Natural killer cell (primary cell): ENCODE measurements around the gene LZTR1. TPM values are rescaled to one million over a fixed set of nuclear protein-coding genes. Genes with fewer than 3 reads are reported as not detected.
A peak's percentile ranks its signal among the peaks of the same experiment; 100 is the strongest.
"Not testable (repeated sequence)": the region's sequence is repeated elsewhere in the genome, so short reads cannot be mapped to it uniquely, and the experiment has no call there.

Experiments used
- ATAC-seq, 3 donors: fragments of 150-1000 bp in 2 of 3; fragments of 200-7000 bp in 1 of 3; cut with Tn5 transposase; 1 replicate in 1 of 3; 2 replicates in 2 of 3; pipeline ENCODE4 v1.10.0; 2021; ENCODE audit warnings: mild to moderate bottlenecking in 2 of 3, moderate library complexity in 2 of 3
- DNase-seq, 2 donors: peaks; one replicate each; pipeline versions ENCODE4 v3.0.0 to v3.0.0-alpha.2; 2013 to 2021; ENCODE audit warnings: mixed read lengths in 1 of 2
- H3K27ac ChIP-seq: one replicate; pipeline ENCODE4 v1.5.1; 2013; ENCODE audit warnings: mild to moderate bottlenecking, low read length
- H3K27me3 ChIP-seq: one replicate; pipeline ENCODE4 v1.6.1; 2013; ENCODE audit warnings: low read length; ENCODE audit not compliant: control insufficient read depth, insufficient read depth
- H3K36me3 ChIP-seq: one replicate; pipeline ENCODE4 v1.6.1; 2013; ENCODE audit warnings: low read length; ENCODE audit not compliant: control insufficient read depth, insufficient read depth
- H3K4me1 ChIP-seq: one replicate; pipeline ENCODE4 v1.6.1; 2013; ENCODE audit warnings: low read length; ENCODE audit not compliant: control insufficient read depth, insufficient read depth
- H3K4me3 ChIP-seq: one replicate; pipeline ENCODE4 v1.5.1; 2013; ENCODE audit warnings: low read length
- H3K9me3 ChIP-seq: one replicate; pipeline ENCODE4 v1.6.1; 2013; ENCODE audit warnings: low read length; ENCODE audit not compliant: control insufficient read depth, insufficient read depth
- H3K27ac Mint-ChIP-seq, 2 donors: one replicate each; pipeline ENCODE4 v1.8.0; 2022; ENCODE audit warnings: mild to moderate bottlenecking in 2 of 2, mixed read lengths in 2 of 2, moderate library complexity in 1 of 2
- H3K27me3 Mint-ChIP-seq, 2 donors: one replicate each; pipeline ENCODE4 v1.8.0; 2022; ENCODE audit warnings: low read depth in 2 of 2, mixed read lengths in 2 of 2
- H3K36me3 Mint-ChIP-seq: one replicate; pipeline ENCODE4 v1.8.0; 2022; ENCODE audit warnings: mixed read lengths
- H3K4me1 Mint-ChIP-seq, 2 donors: one replicate each; pipeline ENCODE4 v1.8.0; 2022; ENCODE audit warnings: mixed read lengths in 2 of 2
- H3K4me3 Mint-ChIP-seq: one replicate; pipeline ENCODE4 v1.8.0; 2022; ENCODE audit warnings: mild to moderate bottlenecking, moderate library complexity, mixed read lengths
- H3K9me3 Mint-ChIP-seq, 2 donors: one replicate each; pipeline ENCODE4 v1.8.0; 2022; ENCODE audit warnings: mixed read lengths in 2 of 2
- WGBS: methylation state at CpG from one replicate; pipeline ENCODE4 v1.1.7; 2013; ENCODE audit warnings: missing lambda C conversion rate; ENCODE audit not compliant: insufficient coverage; 5-methylcytosine and 5-hydroxymethylcytosine counted together
- intact Hi-C: fragments of 100-400 bp; cut with micrococcal nuclease; formaldehyde crosslinking; loops from one replicate; pipeline ENCODE4 v1.14.2; 2022
- total RNA-seq, 4 donors: library from RNA; stranded (reverse); fragments of 120-200 nt in 1 of 4; gene quantifications; one replicate each; pipeline versions ENCODE4 v1.2.3 to v1.2.4, GENCODE V29; 2013 to 2022
- TF ChIP-seq, protein P1 (sequence below): fragments of 200-600 bp; IDR thresholded peaks from one replicate; pipeline ENCODE4 v1.8.0; 2022; ENCODE audit warnings: antibody characterized with exemption

Gene LZTR1
- total RNA-seq, 3 donors from 2014 or later (not counting 1 experiment from before 2014, with no cell fraction given) = 71.9 to 85.0 (median 82.0) TPM

DNA sequence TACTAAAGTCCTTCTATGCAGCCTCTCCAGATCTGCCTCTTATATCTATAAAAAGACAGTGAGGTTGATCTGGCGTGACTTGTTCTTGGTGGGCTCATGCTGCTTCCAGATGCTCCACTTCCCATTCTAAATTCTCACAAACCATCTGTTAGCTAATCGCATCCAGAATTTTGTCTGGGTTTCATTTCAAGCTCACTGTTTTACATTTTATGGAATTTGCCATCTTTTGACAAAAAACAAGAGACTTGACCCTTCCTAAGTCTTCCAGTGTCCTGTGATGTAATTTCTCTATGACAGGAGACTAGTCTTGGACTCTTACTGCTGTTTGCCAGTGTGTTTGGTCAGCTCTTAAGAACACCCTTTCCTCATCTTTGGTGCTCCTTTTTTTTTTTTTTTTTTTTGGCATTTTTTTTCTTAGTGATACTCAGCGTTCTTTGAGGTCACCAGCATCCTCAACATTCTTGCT lies 41.9 kb upstream of the LZTR1 start:
- H3K4me1 Mint-ChIP-seq = peaks cover 73 to 76% of the 10 kb centered on the region in 2 donors
- H3K36me3 Mint-ChIP-seq = no peaks in the 10 kb centered on the region
- H3K4me3 Mint-ChIP-seq = no peak overlapping the region
- no peak for DNase-seq
- intact Hi-C loops = no loop called here
- H3K27ac Mint-ChIP-seq = peak overlapping the region in 1 of 2 donors; percentile 12
- H3K36me3 ChIP-seq = peaks cover 12% of the 10 kb centered on the region
- no peaks in the 10 kb centered on the region for H3K9me3 ChIP-seq
- H3K27me3 ChIP-seq = no peaks in the 10 kb centered on the region
- no peaks in the 10 kb centered on the region for H3K27me3 Mint-ChIP-seq
- no peak overlapping the region for H3K4me3 ChIP-seq
- WGBS = 93% methylated on average over 2 of the region's 3 CpGs
- no peak for ATAC-seq
- TF ChIP-seq, protein P1, sequence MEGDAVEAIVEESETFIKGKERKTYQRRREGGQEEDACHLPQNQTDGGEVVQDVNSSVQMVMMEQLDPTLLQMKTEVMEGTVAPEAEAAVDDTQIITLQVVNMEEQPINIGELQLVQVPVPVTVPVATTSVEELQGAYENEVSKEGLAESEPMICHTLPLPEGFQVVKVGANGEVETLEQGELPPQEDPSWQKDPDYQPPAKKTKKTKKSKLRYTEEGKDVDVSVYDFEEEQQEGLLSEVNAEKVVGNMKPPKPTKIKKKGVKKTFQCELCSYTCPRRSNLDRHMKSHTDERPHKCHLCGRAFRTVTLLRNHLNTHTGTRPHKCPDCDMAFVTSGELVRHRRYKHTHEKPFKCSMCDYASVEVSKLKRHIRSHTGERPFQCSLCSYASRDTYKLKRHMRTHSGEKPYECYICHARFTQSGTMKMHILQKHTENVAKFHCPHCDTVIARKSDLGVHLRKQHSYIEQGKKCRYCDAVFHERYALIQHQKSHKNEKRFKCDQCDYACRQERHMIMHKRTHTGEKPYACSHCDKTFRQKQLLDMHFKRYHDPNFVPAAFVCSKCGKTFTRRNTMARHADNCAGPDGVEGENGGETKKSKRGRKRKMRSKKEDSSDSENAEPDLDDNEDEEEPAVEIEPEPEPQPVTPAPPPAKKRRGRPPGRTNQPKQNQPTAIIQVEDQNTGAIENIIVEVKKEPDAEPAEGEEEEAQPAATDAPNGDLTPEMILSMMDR = no peak
- no peak overlapping the region for H3K27ac ChIP-seq
- no peaks in the 10 kb centered on the region for H3K9me3 Mint-ChIP-seq
- peaks cover 15% of the 10 kb centered on the region for H3K4me1 ChIP-seq

GRCh38 chr22:20940904-20941385 lies 41.2 kb upstream of the LZTR1 start:
- peaks cover 15% of the 10 kb centered on the region for H3K4me1 ChIP-seq
- no peak overlapping the region for H3K4me3 ChIP-seq
- no peak for ATAC-seq
- DNase-seq = no peak
- H3K9me3 ChIP-seq = no peaks in the 10 kb centered on the region
- TF ChIP-seq, protein P1 = no peak
- Mint-ChIP-seq H3K4me3 (peak overlapping the region; percentile 40), H3K27ac (peak overlapping the region; percentile 12 to 51), H3K9me3 (no peaks in the 10 kb centered on the region), H3K36me3 (no peaks in the 10 kb centered on the region), H3K4me1 (peaks cover 80 to 83% of the 10 kb centered on the region in 2 donors), H3K27me3 (no peaks in the 10 kb centered on the region)
- 97% methylated on average over 4 of the region's 4 CpGs for WGBS
- no peaks in the 10 kb centered on the region for H3K27me3 ChIP-seq
- H3K27ac ChIP-seq = no peak overlapping the region
- intact Hi-C loops = no loop called here
- peaks cover 11% of the 10 kb centered on the region for H3K36me3 ChIP-seq

GRCh38 chr22:20942203-20942902 lies 39.7 kb upstream of the LZTR1 start:
- WGBS = 97% methylated on average over 7 of the region's 7 CpGs
- H3K4me1 Mint-ChIP-seq = peaks cover 86 to 88% of the 10 kb centered on the region in 2 donors
- H3K27ac ChIP-seq = not testable (repeated sequence)

GRCh38 chr22:20943104-20943933 lies 38.8 kb upstream of the LZTR1 start:
- H3K36me3 Mint-ChIP-seq = no peaks in the 10 kb centered on the region
- Histone ChIP-seq H3K4me1 (peaks cover 8% of the 10 kb centered on the region), H3K4me3 (no peak overlapping the region), H3K27ac (no peak overlapping the region), H3K27me3 (no peaks in the 10 kb centered on the region), H3K36me3 (no peaks in the 10 kb centered on the region), H3K9me3 (no peaks in the 10 kb centered on the region)
- WGBS = 87% methylated on average over 7 of the region's 8 CpGs
- no peak overlapping the region for H3K4me3 Mint-ChIP-seq
- H3K4me1 Mint-ChIP-seq = peaks cover 79 to 81% of the 10 kb centered on the region in 2 donors
- peak overlapping the region; percentile 34 to 73 for H3K27ac Mint-ChIP-seq
- no peaks in the 10 kb centered on the region for H3K27me3 Mint-ChIP-seq
- intact Hi-C loops = no loop called here
- TF ChIP-seq, protein P1 = no peak
- H3K9me3 Mint-ChIP-seq = no peaks in the 10 kb centered on the region
- no peak for DNase-seq
- no peak for ATAC-seq

More at GRCh38 chr22:20942203-20942902, 39.7 kb upstream of the LZTR1 start:
- H3K36me3 ChIP-seq, H3K9me3 ChIP-seq, H3K27me3 Mint-ChIP-seq, H3K4me3 ChIP-seq, H3K27me3 ChIP-seq, intact Hi-C loops, H3K9me3 Mint-ChIP-seq, DNase-seq, H3K4me3 Mint-ChIP-seq, H3K36me3 Mint-ChIP-seq, ATAC-seq: not testable (repeated sequence)
- H3K27ac Mint-ChIP-seq = peak overlapping the region; percentile 48 to 73
- peaks cover 11% of the 10 kb centered on the region for H3K4me1 ChIP-seq
